GM18520 (cell line): ENCODE measurements around the gene GPC5.

Source experiments
- ATAC-seq: cut with Tn5 transposase; IDR thresholded peaks from one replicate; pipeline ENCODE4 v1.9.1; 2021; ENCODE audit not compliant: unreplicated experiment

Gene GPC5

GRCh38 chr13:91450913-91451312 lies 52.5 kb downstream of the GPC5 start:
- ATAC-seq = no peak

GRCh38 chr13:91454666-91455065 lies 56.2 kb downstream of the GPC5 start:
- ATAC-seq = no peak

GRCh38 chr13:91456837-91457236 lies 58.4 kb downstream of the GPC5 start:
- no peak for ATAC-seq

GRCh38 chr13:91459485-91459884 lies 61.1 kb downstream of the GPC5 start:
- ATAC-seq = no peak

- ATAC-seq = no peak
Observed at GRCh38 chr13:91464336-91464735, 65.9 kb downstream of the GPC5 start.

- ATAC-seq = no peak
Observed at GRCh38 chr13:91467236-91467635, 68.8 kb downstream of the GPC5 start.

- no peak for ATAC-seq
Observed at GRCh38 chr13:91468301-91468700, 69.9 kb downstream of the GPC5 start.

- no peak for ATAC-seq
Observed at GRCh38 chr13:91470084-91470621, 71.7 kb downstream of the GPC5 start.

GRCh38 chr13:91470681-91471080 lies 72.3 kb downstream of the GPC5 start:
- ATAC-seq = no peak

- ATAC-seq = no peak
Observed at GRCh38 chr13:91482427-91482826, 84.0 kb downstream of the GPC5 start.

- ATAC-seq = no peak
Observed at GRCh38 chr13:91491980-91492379, 93.6 kb downstream of the GPC5 start.

- ATAC-seq = no peak
Observed at GRCh38 chr13:91493442-91493841, 95.0 kb downstream of the GPC5 start.

GRCh38 chr13:91498298-91498697 lies 99.9 kb downstream of the GPC5 start:
- no peak for ATAC-seq

GRCh38 chr13:91504216-91504615 lies 105.8 kb downstream of the GPC5 start:
- ATAC-seq = no peak

- ATAC-seq = no peak
Observed at GRCh38 chr13:91506759-91507158, 108.3 kb downstream of the GPC5 start.

GRCh38 chr13:91510058-91510457 lies 111.6 kb downstream of the GPC5 start:
- no peak for ATAC-seq

GRCh38 chr13:91513790-91514189 lies 115.4 kb downstream of the GPC5 start:
- no peak for ATAC-seq

- no peak for ATAC-seq
Observed at GRCh38 chr13:91516799-91517198, 118.4 kb downstream of the GPC5 start.

GRCh38 chr13:91520952-91521351 lies 122.5 kb downstream of the GPC5 start:
- ATAC-seq = no peak

- ATAC-seq = no peak
Observed at GRCh38 chr13:91523116-91523515, 124.7 kb downstream of the GPC5 start.

GRCh38 chr13:91526543-91527033 lies 128.2 kb downstream of the GPC5 start:
- ATAC-seq = no peak

GRCh38 chr13:91529739-91530482 lies 131.5 kb downstream of the GPC5 start:
- no peak for ATAC-seq

GRCh38 chr13:91531646-91532045 lies 133.2 kb downstream of the GPC5 start:
- ATAC-seq = no peak
